Colon (tissue), 2 donors: Measurements from ENCODE around the gene RAB23.
"Not testable (repeated sequence)": the region's sequence is repeated elsewhere in the genome, so short reads cannot be mapped to it uniquely, and the experiment has no call there.

ENCODE experiments used
- FAIRE-seq: peaks from 2 replicates; lab custom pipeline; 2012; peaks lifted over from hg19 to GRCh38; lab: Jason Lieb, UNC
- donor health status: control.
- donor health status: control.

RAB23 gene

GRCh38 chr6:57221936-57222742 lies at the start of gene RAB23:
TSS of gene RAB23 (minus strand) at chr6:57222307. CDS start at chr6:57210380, 11,927 bp downstream.
- no peak for FAIRE-seq

GRCh38 chr6:57268294-57268640 lies 46.2 kb upstream of the RAB23 start:
- FAIRE-seq: no peak

- no peak for FAIRE-seq
These were observed 45.6 kb upstream of the RAB23 start for GRCh38 chr6:57267586-57268293.

GRCh38 chr6:57265755-57266221 lies 43.7 kb upstream of the RAB23 start:
- no peak for FAIRE-seq

- FAIRE-seq: no peak
These were observed 41.6 kb upstream of the RAB23 start for GRCh38 chr6:57263739-57264138.

- no peak for FAIRE-seq
These were observed 41.0 kb upstream of the RAB23 start for GRCh38 chr6:57262901-57263694.

- FAIRE-seq: no peak
These were observed 40.4 kb upstream of the RAB23 start for GRCh38 chr6:57262488-57262887.

GRCh38 chr6:57261926-57262325 lies 39.8 kb upstream of the RAB23 start:
- FAIRE-seq: no peak

GRCh38 chr6:57259064-57259463 lies 37.0 kb upstream of the RAB23 start:
- no peak for FAIRE-seq

- FAIRE-seq: no peak
These were observed 35.9 kb upstream of the RAB23 start for GRCh38 chr6:57257911-57258541.

GRCh38 chr6:57256541-57256940 lies 34.4 kb upstream of the RAB23 start:
- no peak for FAIRE-seq

GRCh38 chr6:57255451-57256169 lies 33.5 kb upstream of the RAB23 start:
- no peak for FAIRE-seq

- no peak for FAIRE-seq
These were observed 32.1 kb upstream of the RAB23 start for GRCh38 chr6:57254055-57254717.

- no peak for FAIRE-seq
These were observed 30.9 kb upstream of the RAB23 start for GRCh38 chr6:57252975-57253374.

GRCh38 chr6:57252137-57252536 lies 30.0 kb upstream of the RAB23 start:
- FAIRE-seq: no peak

GRCh38 chr6:57250348-57250747 lies 28.2 kb upstream of the RAB23 start:
- no peak for FAIRE-seq

GRCh38 chr6:57248311-57248895 lies 26.3 kb upstream of the RAB23 start:
- FAIRE-seq: no peak

GRCh38 chr6:57247603-57248002 lies 25.5 kb upstream of the RAB23 start:
- FAIRE-seq: no peak

GRCh38 chr6:57246307-57246706 lies 24.2 kb upstream of the RAB23 start:
- FAIRE-seq: no peak

GRCh38 chr6:57243954-57244353 lies 21.8 kb upstream of the RAB23 start:
- FAIRE-seq: no peak

- not testable (repeated sequence) for FAIRE-seq
These were observed 21.4 kb upstream of the RAB23 start for GRCh38 chr6:57243526-57243925.
